GM12891 (cell line): ENCODE measurements around the gene SELP.

Source experiments
- DNase-seq: peaks from one replicate; pipeline ENCODE4 v3.0.0; 2011; ENCODE audit warnings: low spot score; ENCODE audit not compliant: insufficient read length
- FAIRE-seq: peaks from 2 replicates; lab custom pipeline; 2011; peaks lifted over from hg19 to GRCh38; lab: Jason Lieb, UNC
- PAX5 ChIP-seq: IDR thresholded peaks from 2 replicates; pipeline ENCODE4 v1.6.1; 2011; ENCODE audit warnings: low read length, moderate library complexity, mild to moderate bottlenecking; ENCODE audit not compliant: insufficient read depth, severe bottlenecking
- POLR2A ChIP-seq: IDR thresholded peaks from 2 replicates; pipeline ENCODE4 v1.6.1; 2011; ENCODE audit warnings: low read depth, low read length, control low read depth
- POLR2AphosphoS5 ChIP-seq: IDR thresholded peaks from 2 replicates; pipeline ENCODE4 v1.6.1; 2011; ENCODE audit warnings: low read depth, low read length, control low read depth
- POU2F2 ChIP-seq: IDR thresholded peaks from 2 replicates; pipeline ENCODE4 v1.6.1; 2011; ENCODE audit warnings: low read depth, mild to moderate bottlenecking, control low read depth, low read length, moderate library complexity
- SPI1 ChIP-seq: IDR thresholded peaks from 2 replicates; pipeline ENCODE4 v1.6.1; 2011; ENCODE audit warnings: low read depth, low read length, control low read depth
- TAF1 ChIP-seq: IDR thresholded peaks from 2 replicates; pipeline ENCODE4 v1.6.1; 2011; ENCODE audit warnings: low read depth, low read length, control low read depth

Gene SELP

GRCh38 chr1:169595764-169596711 is 33.9 kb downstream of the SELP start:
- TF ChIP-seq POLR2AphosphoS5 (no peak), PAX5 (no peak), TAF1 (no peak)
- DNase-seq: no peak
- peak; percentile 89 for FAIRE-seq

- FAIRE-seq (peak; percentile 75), DNase-seq (no peak)
- no peak for TF ChIP-seq POLR2AphosphoS5
- TF ChIP-seq PAX5: no peak
- no peak for TF ChIP-seq TAF1
- no peak for TF ChIP-seq SPI1
- TF ChIP-seq POLR2A: no peak
- no peak for TF ChIP-seq POU2F2
Observed at GRCh38 chr1:169594391-169594790, 35.5 kb downstream of the SELP start.

- no peak for TF ChIP-seq POU2F2
- no peak for TF ChIP-seq PAX5
- TF ChIP-seq POLR2AphosphoS5: no peak
- no peak for TF ChIP-seq TAF1
- no peak for TF ChIP-seq SPI1
- TF ChIP-seq POLR2A: no peak
- DNase-seq (no peak), FAIRE-seq (no peak)
Observed at GRCh38 chr1:169590932-169591331, 39.0 kb downstream of the SELP start.

GRCh38 chr1:169588785-169589485 is 41.0 kb downstream of the SELP start:
- FAIRE-seq: no peak
- TF ChIP-seq TAF1 (no peak), POU2F2 (no peak), SPI1 (no peak), POLR2A (no peak), PAX5 (no peak), POLR2AphosphoS5 (no peak)
- DNase-seq: no peak

- TF ChIP-seq POU2F2 (no peak), POLR2A (no peak), PAX5 (no peak), SPI1 (no peak), TAF1 (no peak)
- no peak for DNase-seq
- no peak for FAIRE-seq
Observed at GRCh38 chr1:169588112-169588511, 41.8 kb downstream of the SELP start.

- FAIRE-seq (peak; percentile 90), DNase-seq (peak; percentile 30)
- TF ChIP-seq SPI1 (no peak), POLR2A (no peak), POU2F2 (no peak), POLR2AphosphoS5 (no peak), TAF1 (no peak), PAX5 (no peak)
Observed at GRCh38 chr1:169586395-169587255, 43.3 kb downstream of the SELP start, which contains the start of gene F5. F5 (minus strand) TSS chr1:169586481; CDS start chr1:169586386, 95 bp downstream.

- DNase-seq (no peak), FAIRE-seq (no peak)
- TF ChIP-seq POU2F2 (no peak), PAX5 (no peak), TAF1 (no peak), SPI1 (no peak), POLR2AphosphoS5 (no peak), POLR2A (no peak)
Observed at GRCh38 chr1:169586067-169586394, 43.9 kb downstream of the SELP start.

GRCh38 chr1:169585181-169585580 is 44.7 kb downstream of the SELP start:
- TF ChIP-seq TAF1 (no peak), SPI1 (no peak), PAX5 (no peak), POU2F2 (no peak), POLR2AphosphoS5 (no peak), POLR2A (no peak)
- DNase-seq (no peak), FAIRE-seq (no peak)
